ENCODE measurements around the gene MTRR. TPM values are rescaled to one million over a fixed set of nuclear protein-coding genes. Genes with fewer than 3 reads are reported as not detected.

The MTRR gene
- total and polyA plus RNA-seq, 10 donors: 13.8 to 66.3 (median 43.9) TPM

GRCh38 chr5:7941692-7942091 is 72.7 kb downstream of the MTRR start:
- 79 to 88% (median 84%) methylated on average over 3 of the region's 3 CpGs for WGBS, 5 donors
- no peak for TF ChIP-seq POLR2A (IDR thresholded peaks at IDR 0.05)
- TF ChIP-seq CTCF (IDR thresholded peaks at IDR 0.05 in 8 of 11, conservative IDR thresholded peaks at IDR 0.05 in 3 of 11): no peak
- no peak for TF ChIP-seq POLR2AphosphoS5 (IDR thresholded peaks at IDR 0.05)

GRCh38 chr5:7947301-7947700 is 78.4 kb downstream of the MTRR start:
- WGBS, 5 donors: 69 to 84% (median 79%) methylated on average over 4 of the region's 4 CpGs
- no peak for DNase-seq
- TF ChIP-seq POLR2A (IDR thresholded peaks at IDR 0.05) (no peak), POLR2AphosphoS5 (IDR thresholded peaks at IDR 0.05) (no peak), CTCF (IDR thresholded peaks at IDR 0.05 in 8 of 11, conservative IDR thresholded peaks at IDR 0.05 in 3 of 11) (no peak)

More at GRCh38 chr5:7941692-7942091, 72.7 kb downstream of the MTRR start:
- intact Hi-C loops (cut with DNase I; ENCODE audit: low total_unique reads): no loop called here
- no peak overlapping the region for H3K4me3 ChIP-seq
- DNase-seq: no peak
- H3K27ac ChIP-seq: no peak overlapping the region
- no peaks in the 10 kb centered on the region for H3K27me3 ChIP-seq (replicated peaks in 1 of 7)
- no peaks in the 10 kb centered on the region for H3K9me3 ChIP-seq
- no peaks in the 10 kb centered on the region for H3K36me3 ChIP-seq
- no peaks in the 10 kb centered on the region for H3K4me1 ChIP-seq

More at GRCh38 chr5:7947301-7947700, 78.4 kb downstream of the MTRR start:
- no peaks in the 10 kb centered on the region for H3K27me3 ChIP-seq (replicated peaks in 1 of 7)
- H3K36me3 ChIP-seq: no peaks in the 10 kb centered on the region
- intact Hi-C loops (cut with DNase I; ENCODE audit: low total_unique reads): no loop called here
- no peaks in the 10 kb centered on the region for H3K4me1 ChIP-seq
- no peak overlapping the region for H3K4me3 ChIP-seq
- H3K27ac ChIP-seq: no peak overlapping the region
- peaks cover 0 to 5% (median 0%) of the 10 kb centered on the region in 8 donors for H3K9me3 ChIP-seq

Other genes with a start within 250 kb of the MTRR start
- under 1 TPM in 1 of 7 donors, not detected in 6; 0.60 TPM for gene CFAP90, start 18.0 kb upstream of the MTRR start, total RNA-seq
- gene CFAP90, start 18.0 kb upstream of the MTRR start, polyA plus RNA-seq: under 1 TPM in 2 of 3 donors, not detected in 1; 0.17 to 0.27 TPM
- gene FASTKD3, start 117 bp upstream of the MTRR start, total RNA-seq: 10 to 100 TPM in 3 of 7 donors, 1 to 10 TPM in 4; 8.6 to 19.1 (median 9.8) TPM
- gene FASTKD3, start 117 bp upstream of the MTRR start, polyA plus RNA-seq: 10 to 100 TPM; 13.9 to 18.2 (median 16.8) TPM

All from spleen (tissue), 11 donors.